ENCODE measurements around the gene HS1BP3. TPM values are rescaled to one million over a fixed set of nuclear protein-coding genes. Genes with fewer than 3 reads are reported as not detected.

The HS1BP3 gene
- total and polyA plus RNA-seq, 2 of the 13 experiments (the other 11 are each of a cell fraction or from before 2014, with no cell fraction given) = 15.2 to 22.0 TPM

- TF ChIP-seq THAP8 (CRISPR knock-in tag; IDR thresholded peaks at IDR 0.05; ENCODE audit: borderline replicate concordance) = no peak
- TF ChIP-seq PCBP1 (IDR thresholded peaks at IDR 0.05; ENCODE audit: borderline replicate concordance, low read depth, low read length) = no peak
- TF ChIP-seq ZNF446 (CRISPR knock-in tag; IDR thresholded peaks at IDR 0.05) = no peak
- TF ChIP-seq ZNF383 (CRISPR knock-in tag; IDR thresholded peaks at IDR 0.05; ENCODE audit: borderline replicate concordance) = no peak
- no peak for TF ChIP-seq SMAD1 (CRISPR knock-in tag; IDR thresholded peaks at IDR 0.05; ENCODE audit: borderline replicate concordance, low read depth)
- TF ChIP-seq ZBTB3 (CRISPR knock-in tag; IDR thresholded peaks at IDR 0.05; ENCODE audit: borderline replicate concordance, low read depth) = no peak
- TF ChIP-seq CC2D1A (CRISPR knock-in tag; IDR thresholded peaks at IDR 0.05) = no peak
- no peak for TF ChIP-seq MYPOP (CRISPR knock-in tag; IDR thresholded peaks at IDR 0.05)
- no peak for TF ChIP-seq ZNF710 (CRISPR knock-in tag; IDR thresholded peaks at IDR 0.05; ENCODE audit: borderline replicate concordance)
- 0 out of 2 replicates have a peak, but pooled peaks have one; percentile 27 for TF ChIP-seq MTA1 (CRISPR knock-in tag; IDR thresholded peaks at IDR 0.05; ENCODE audit: borderline replicate concordance)
- 0 out of 2 replicates have a peak, but pooled peaks have one; percentile 12 for TF ChIP-seq JUN (CRISPR knock-in tag; IDR thresholded peaks at IDR 0.05)
- TF ChIP-seq CTCF (CRISPR knock-in tag; IDR thresholded peaks at IDR 0.05) = peak; percentile 3; the same call in 1 of the 2 replicates
- TF ChIP-seq ZBTB10 (CRISPR knock-in tag; IDR thresholded peaks at IDR 0.05; ENCODE audit: borderline replicate concordance) = no peak
- no peak for TF ChIP-seq E2F2 (CRISPR knock-in tag; IDR thresholded peaks at IDR 0.05; ENCODE audit: borderline replicate concordance)
- TF ChIP-seq POGK (CRISPR knock-in tag; conservative IDR thresholded peaks at IDR 0.05) = no peak
Observed at GRCh38 chr2:20569464-20570223, 81.3 kb downstream of the HS1BP3 start (continued).

All from HepG2 (cell line).